Lower lobe of right lung (tissue), 2 donors: Measurements from ENCODE around the gene ART5. TPM values are rescaled to one million over a fixed set of nuclear protein-coding genes. Genes with fewer than 3 reads are reported as not detected.

Experiments
- ATAC-seq, 2 donors: fragments of 200-7000 bp; cut with Tn5 transposase; one replicate each; pipeline ENCODE4 v1.9.1; 2020 to 2022; ENCODE audit warnings: mild to moderate bottlenecking in 2 of 2, moderate library complexity in 2 of 2
- DNase-seq: peaks from one replicate; pipeline ENCODE4 v3.0.0-alpha.2; 2020
- H3K27ac ChIP-seq: fragments of 200-600 bp; one replicate; pipeline ENCODE4 v1.8.0; 2022
- H3K27me3 ChIP-seq: fragments of 200-600 bp; one replicate; pipeline ENCODE4 v1.8.0; 2022; ENCODE audit warnings: low read depth
- H3K36me3 ChIP-seq: fragments of 200-600 bp; one replicate; pipeline ENCODE4 v1.8.0; 2022; ENCODE audit warnings: mild to moderate bottlenecking
- H3K4me1 ChIP-seq: fragments of 200-600 bp; one replicate; pipeline ENCODE4 v1.8.0; 2022
- H3K4me3 ChIP-seq: fragments of 200-600 bp; one replicate; pipeline ENCODE4 v1.8.0; 2022; ENCODE audit warnings: mild to moderate bottlenecking
- H3K9me3 ChIP-seq: fragments of 200-600 bp; one replicate; pipeline ENCODE4 v1.8.0; 2022
- intact Hi-C: fragments of 100-400 bp; cut with DNase I; formaldehyde crosslinking; loops from one replicate; pipeline ENCODE4 v1.11.0; 2022
- total RNA-seq: library from RNA; stranded (reverse); fragmentation: NEBNext Ultra II Directional; extraction: Animal tissue kit (Norgen Biotek cat#: 25700); gene quantifications from one replicate; pipeline ENCODE4 v1.2.1, GENCODE V29; 2021
- TF ChIP-seq, protein P1 (sequence below): fragments of 200-600 bp; IDR thresholded peaks from one replicate; pipeline ENCODE4 v1.8.0; 2022; ENCODE audit warnings: antibody characterized with exemption, mild to moderate bottlenecking
- donor health status: DM: no; HTN: yes; CAD: no; lungs with severe emphysema.

The ART5 gene
- total RNA-seq, 1 donor from 2014 or later, result 2.2 TPM

DNA sequence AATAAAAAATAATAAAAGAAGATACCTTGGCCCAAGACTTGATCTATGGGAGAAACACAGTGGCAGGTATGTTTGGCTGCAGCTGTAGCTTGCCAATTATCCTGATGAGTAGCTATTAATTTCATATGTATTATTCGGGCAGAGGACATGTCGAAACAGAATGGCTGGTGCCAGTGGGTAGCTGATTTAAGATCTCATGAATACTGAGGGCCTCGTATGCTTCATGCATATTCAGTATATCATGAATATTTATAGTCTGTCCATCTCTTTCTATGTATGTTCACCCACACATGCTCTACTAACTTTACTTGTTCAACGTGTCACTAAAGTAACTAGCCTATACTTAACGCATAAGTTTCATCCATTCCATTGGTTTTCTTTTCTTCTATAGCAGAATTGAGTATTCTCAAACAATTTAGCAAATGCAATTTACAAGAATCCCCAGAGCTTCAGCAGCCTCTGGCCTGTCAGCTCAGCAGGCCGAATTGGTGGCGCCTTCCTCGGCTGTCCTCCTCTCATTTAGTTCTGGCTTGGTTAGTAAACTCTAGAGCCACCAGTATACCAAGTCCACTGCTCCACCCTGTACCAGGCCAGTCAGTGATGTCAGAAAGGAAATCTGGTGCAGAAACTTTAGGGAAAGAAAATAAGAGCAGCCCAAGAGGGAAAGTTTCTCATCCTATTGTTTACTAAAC is 17.9 kb downstream of the ART5 start:
- DNase-seq, result no peak
- Histone ChIP-seq H3K9me3 (no peaks in the 10 kb centered on the region), H3K36me3 (no peaks in the 10 kb centered on the region), H3K27ac (no peak overlapping the region), H3K27me3 (no peaks in the 10 kb centered on the region), H3K4me3 (no peak overlapping the region), H3K4me1 (no peaks in the 10 kb centered on the region)
- intact Hi-C loops, result no loop called here
- no peak for ATAC-seq
- TF ChIP-seq, protein P1, sequence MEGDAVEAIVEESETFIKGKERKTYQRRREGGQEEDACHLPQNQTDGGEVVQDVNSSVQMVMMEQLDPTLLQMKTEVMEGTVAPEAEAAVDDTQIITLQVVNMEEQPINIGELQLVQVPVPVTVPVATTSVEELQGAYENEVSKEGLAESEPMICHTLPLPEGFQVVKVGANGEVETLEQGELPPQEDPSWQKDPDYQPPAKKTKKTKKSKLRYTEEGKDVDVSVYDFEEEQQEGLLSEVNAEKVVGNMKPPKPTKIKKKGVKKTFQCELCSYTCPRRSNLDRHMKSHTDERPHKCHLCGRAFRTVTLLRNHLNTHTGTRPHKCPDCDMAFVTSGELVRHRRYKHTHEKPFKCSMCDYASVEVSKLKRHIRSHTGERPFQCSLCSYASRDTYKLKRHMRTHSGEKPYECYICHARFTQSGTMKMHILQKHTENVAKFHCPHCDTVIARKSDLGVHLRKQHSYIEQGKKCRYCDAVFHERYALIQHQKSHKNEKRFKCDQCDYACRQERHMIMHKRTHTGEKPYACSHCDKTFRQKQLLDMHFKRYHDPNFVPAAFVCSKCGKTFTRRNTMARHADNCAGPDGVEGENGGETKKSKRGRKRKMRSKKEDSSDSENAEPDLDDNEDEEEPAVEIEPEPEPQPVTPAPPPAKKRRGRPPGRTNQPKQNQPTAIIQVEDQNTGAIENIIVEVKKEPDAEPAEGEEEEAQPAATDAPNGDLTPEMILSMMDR, result no peak

DNA sequence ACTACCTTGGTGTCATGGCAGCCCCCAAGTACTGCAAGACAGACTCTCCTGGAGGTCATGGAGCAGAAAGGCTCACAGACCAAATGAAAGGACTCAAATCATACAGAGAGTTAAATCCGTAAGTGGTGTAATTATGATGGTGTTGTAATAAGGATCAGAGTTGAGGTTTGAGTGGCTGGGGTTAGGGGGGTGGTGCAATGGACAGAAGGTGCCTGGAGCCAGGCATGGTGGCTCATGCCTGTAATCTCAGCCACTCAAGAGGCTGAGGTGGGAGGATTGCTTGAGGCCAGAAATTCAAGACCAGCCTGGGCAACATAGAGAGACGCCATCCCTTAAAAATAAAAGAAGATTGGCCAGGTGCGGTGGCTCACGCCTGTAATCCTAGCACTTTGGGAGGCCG is 18.7 kb downstream of the ART5 start:
- TF ChIP-seq, protein P1, result no peak
- no peaks in the 10 kb centered on the region for H3K36me3 ChIP-seq
- intact Hi-C loops, result no loop called here
- H3K4me3 ChIP-seq, result no peak overlapping the region
- H3K27ac ChIP-seq, result no peak overlapping the region
- no peaks in the 10 kb centered on the region for H3K4me1 ChIP-seq
- H3K9me3 ChIP-seq, result no peaks in the 10 kb centered on the region
- no peaks in the 10 kb centered on the region for H3K27me3 ChIP-seq
- ATAC-seq (no peak), DNase-seq (no peak)

DNA sequence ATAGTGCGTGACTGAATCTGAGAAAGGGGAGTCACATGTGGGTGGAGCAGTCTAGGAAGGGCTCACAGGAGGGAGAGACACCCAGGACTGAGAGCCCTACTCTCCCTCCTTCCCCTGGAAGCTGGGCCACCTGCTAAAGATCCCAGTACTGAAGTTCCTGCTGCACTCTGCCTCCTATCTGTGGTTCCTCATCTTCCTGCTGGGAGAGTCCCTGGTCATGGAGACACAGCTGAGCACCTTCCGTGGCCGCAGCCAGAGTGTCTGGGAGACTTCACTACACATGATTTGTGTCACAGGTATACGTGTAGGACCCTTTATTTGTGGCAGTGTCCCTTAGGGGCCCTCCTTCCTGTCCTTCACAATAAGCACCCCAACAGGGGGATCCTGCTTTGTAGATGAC is 19.3 kb downstream of the ART5 start:
- H3K9me3 ChIP-seq, result no peaks in the 10 kb centered on the region
- no peak for ATAC-seq
- H3K4me3 ChIP-seq, result no peak overlapping the region
- no peaks in the 10 kb centered on the region for H3K4me1 ChIP-seq
- H3K36me3 ChIP-seq, result no peaks in the 10 kb centered on the region
- no peaks in the 10 kb centered on the region for H3K27me3 ChIP-seq
- no peak overlapping the region for H3K27ac ChIP-seq
- intact Hi-C loops, result no loop called here
- DNase-seq, result no peak
- TF ChIP-seq, protein P1, result no peak

DNA sequence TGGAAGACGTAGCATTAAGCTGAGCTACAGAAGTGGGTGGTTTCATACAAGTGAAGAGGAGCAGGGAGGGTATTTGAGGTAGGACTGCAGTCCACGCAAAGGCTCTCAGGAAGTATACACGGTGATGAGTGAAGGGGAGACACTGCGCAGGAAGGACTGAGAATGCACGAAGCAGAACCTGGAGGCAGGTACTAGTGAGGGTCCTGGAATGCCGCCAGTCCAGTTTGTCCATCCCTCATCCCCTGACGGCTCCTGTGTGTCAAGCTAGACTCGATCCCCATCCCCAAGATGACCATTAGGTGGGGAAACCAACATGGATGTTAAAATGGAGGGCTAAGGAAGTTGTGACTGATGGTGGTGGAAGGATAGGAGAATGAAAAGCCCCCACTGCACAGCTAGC is 23.8 kb downstream of the ART5 start:
- no peak overlapping the region for H3K27ac ChIP-seq
- no peak overlapping the region for H3K4me3 ChIP-seq
- no peaks in the 10 kb centered on the region for H3K36me3 ChIP-seq
- TF ChIP-seq, protein P1, result no peak
- peaks cover 21% of the 10 kb centered on the region for H3K4me1 ChIP-seq
- ATAC-seq (no peak), DNase-seq (no peak)
- H3K27me3 ChIP-seq, result no peaks in the 10 kb centered on the region
- H3K9me3 ChIP-seq, result no peaks in the 10 kb centered on the region
- intact Hi-C loops, result no loop called here

DNA sequence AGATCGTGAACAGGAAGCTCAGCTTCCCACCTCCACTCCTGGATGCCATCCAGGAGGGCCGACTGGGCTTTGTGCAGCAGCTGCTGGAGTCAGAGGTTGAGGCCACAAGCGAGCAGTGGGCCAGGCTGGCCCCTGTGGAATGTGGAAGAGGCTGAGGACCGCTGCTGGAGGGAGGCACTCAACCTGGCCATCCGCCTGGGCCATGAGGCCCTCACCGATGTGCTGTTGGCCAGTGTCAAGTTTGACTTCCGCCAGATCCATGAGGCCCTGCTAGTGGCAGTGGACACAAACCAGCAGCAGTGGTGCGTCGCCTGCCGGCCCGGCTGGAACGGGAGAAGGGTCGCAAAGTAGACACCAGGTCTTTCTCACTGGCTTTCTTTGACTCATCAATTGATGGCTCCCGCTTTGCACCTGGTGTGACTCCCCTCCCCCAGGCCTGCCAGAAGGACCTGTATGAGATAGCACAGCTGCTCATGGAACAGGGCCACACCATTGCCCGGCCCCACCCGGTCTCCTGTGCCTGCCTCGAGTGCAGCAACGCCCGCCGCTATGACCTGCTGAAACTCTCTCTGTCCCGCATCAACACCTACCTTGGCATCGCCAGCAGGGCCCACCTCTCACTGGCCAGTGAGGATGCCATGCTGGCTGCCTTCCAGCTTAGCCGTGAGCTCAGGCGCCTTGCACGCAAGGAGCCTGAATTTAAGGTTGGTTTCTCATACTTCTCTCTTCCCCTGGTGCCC is 24.9 kb downstream of the ART5 start:
- Histone ChIP-seq H3K36me3 (no peaks in the 10 kb centered on the region), H3K9me3 (no peaks in the 10 kb centered on the region), H3K4me1 (peaks cover 21% of the 10 kb centered on the region), H3K27me3 (no peaks in the 10 kb centered on the region), H3K4me3 (no peak overlapping the region), H3K27ac (no peak overlapping the region)
- no peak for ATAC-seq
- DNase-seq, result no peak
- TF ChIP-seq, protein P1, result no peak
- intact Hi-C loops, result no loop called here
